Measurements from ENCODE around the gene CA5A. TPM values are rescaled to one million over a fixed set of nuclear protein-coding genes. Genes with fewer than 3 reads are reported as not detected.

CA5A gene
- total RNA-seq, 1 donor from 2014 or later, result not detected

GRCh38 chr16:87844120-87844733 is 92.1 kb downstream of the CA5A start:
- ATAC-seq (no peak), DNase-seq (peak; percentile 58)
- Histone ChIP-seq H3K4me1 (no peaks in the 10 kb centered on the region), H3K4me3 (no peak overlapping the region), H3K27ac (no peak overlapping the region), H3K27me3 (no peaks in the 10 kb centered on the region), H3K36me3 (peaks cover 11% of the 10 kb centered on the region), H3K9me3 (no peaks in the 10 kb centered on the region)
- intact Hi-C loops (cut with DNase I), result no loop called here
- TF ChIP-seq, protein P1, sequence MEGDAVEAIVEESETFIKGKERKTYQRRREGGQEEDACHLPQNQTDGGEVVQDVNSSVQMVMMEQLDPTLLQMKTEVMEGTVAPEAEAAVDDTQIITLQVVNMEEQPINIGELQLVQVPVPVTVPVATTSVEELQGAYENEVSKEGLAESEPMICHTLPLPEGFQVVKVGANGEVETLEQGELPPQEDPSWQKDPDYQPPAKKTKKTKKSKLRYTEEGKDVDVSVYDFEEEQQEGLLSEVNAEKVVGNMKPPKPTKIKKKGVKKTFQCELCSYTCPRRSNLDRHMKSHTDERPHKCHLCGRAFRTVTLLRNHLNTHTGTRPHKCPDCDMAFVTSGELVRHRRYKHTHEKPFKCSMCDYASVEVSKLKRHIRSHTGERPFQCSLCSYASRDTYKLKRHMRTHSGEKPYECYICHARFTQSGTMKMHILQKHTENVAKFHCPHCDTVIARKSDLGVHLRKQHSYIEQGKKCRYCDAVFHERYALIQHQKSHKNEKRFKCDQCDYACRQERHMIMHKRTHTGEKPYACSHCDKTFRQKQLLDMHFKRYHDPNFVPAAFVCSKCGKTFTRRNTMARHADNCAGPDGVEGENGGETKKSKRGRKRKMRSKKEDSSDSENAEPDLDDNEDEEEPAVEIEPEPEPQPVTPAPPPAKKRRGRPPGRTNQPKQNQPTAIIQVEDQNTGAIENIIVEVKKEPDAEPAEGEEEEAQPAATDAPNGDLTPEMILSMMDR (IDR thresholded peaks at IDR 0.05), result no peak

GRCh38 chr16:87843678-87844105 is 92.6 kb downstream of the CA5A start:
- peaks cover 16% of the 10 kb centered on the region for H3K36me3 ChIP-seq
- no peak overlapping the region for H3K27ac ChIP-seq
- no peaks in the 10 kb centered on the region for H3K4me1 ChIP-seq
- intact Hi-C loops (cut with DNase I), result no loop called here
- TF ChIP-seq, protein P1 (IDR thresholded peaks at IDR 0.05), result no peak
- no peaks in the 10 kb centered on the region for H3K27me3 ChIP-seq
- no peak overlapping the region for H3K4me3 ChIP-seq
- no peaks in the 10 kb centered on the region for H3K9me3 ChIP-seq
- ATAC-seq, result no peak
- DNase-seq, result no peak

DNA sequence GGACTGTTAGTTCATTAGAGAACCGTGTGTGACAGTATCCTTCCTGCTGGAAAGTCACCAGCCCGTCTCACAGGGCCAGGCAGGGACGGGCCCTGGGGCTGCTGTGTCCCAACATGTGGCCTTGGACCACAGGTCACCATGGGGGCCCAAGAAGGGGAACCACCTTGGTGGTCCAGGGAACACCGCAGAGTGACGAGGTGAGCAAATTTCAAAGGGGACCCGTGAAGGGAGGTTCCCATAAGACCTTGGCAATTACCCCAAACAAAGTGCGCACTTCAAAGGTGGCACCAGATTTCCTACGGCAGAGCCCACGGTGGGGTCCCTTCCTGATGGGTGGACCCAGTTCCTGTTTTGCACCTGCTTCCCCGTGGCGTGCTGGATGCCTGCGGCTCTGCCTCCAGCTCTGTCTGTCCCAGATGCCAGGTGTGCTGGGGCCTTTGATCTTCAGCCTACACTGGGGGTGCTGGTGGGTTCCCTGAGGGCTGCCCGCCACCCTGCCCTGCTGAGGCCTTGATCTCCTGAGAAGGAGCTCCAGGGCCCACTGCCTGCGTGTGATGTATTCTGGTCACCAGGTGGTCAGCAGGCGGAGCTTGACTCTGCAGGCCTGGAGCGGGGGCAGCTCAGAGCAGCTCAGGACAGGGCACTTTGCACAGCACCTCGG is 94.0 kb downstream of the CA5A start:
- intact Hi-C loops (cut with DNase I), result no loop called here

GRCh38 chr16:87841340-87842208 is 94.8 kb downstream of the CA5A start:
- DNase-seq (no peak), ATAC-seq (no peak)
- Histone ChIP-seq H3K36me3 (peaks cover 30% of the 10 kb centered on the region), H3K4me3 (no peak overlapping the region), H3K9me3 (no peaks in the 10 kb centered on the region), H3K27me3 (no peaks in the 10 kb centered on the region), H3K27ac (no peak overlapping the region), H3K4me1 (no peaks in the 10 kb centered on the region)
- intact Hi-C loops (cut with DNase I), result no loop called here
- TF ChIP-seq, protein P1 (IDR thresholded peaks at IDR 0.05), result no peak

More for the DNA sequence above, 94.0 kb downstream of the CA5A start:
- Histone ChIP-seq H3K4me3 (no peak overlapping the region), H3K9me3 (no peaks in the 10 kb centered on the region), H3K27ac (no peak overlapping the region), H3K36me3 (peaks cover 24% of the 10 kb centered on the region), H3K27me3 (no peaks in the 10 kb centered on the region), H3K4me1 (no peaks in the 10 kb centered on the region)
- no peak for DNase-seq
- TF ChIP-seq, protein P1 (IDR thresholded peaks at IDR 0.05), result no peak
- ATAC-seq, result no peak

DNA sequence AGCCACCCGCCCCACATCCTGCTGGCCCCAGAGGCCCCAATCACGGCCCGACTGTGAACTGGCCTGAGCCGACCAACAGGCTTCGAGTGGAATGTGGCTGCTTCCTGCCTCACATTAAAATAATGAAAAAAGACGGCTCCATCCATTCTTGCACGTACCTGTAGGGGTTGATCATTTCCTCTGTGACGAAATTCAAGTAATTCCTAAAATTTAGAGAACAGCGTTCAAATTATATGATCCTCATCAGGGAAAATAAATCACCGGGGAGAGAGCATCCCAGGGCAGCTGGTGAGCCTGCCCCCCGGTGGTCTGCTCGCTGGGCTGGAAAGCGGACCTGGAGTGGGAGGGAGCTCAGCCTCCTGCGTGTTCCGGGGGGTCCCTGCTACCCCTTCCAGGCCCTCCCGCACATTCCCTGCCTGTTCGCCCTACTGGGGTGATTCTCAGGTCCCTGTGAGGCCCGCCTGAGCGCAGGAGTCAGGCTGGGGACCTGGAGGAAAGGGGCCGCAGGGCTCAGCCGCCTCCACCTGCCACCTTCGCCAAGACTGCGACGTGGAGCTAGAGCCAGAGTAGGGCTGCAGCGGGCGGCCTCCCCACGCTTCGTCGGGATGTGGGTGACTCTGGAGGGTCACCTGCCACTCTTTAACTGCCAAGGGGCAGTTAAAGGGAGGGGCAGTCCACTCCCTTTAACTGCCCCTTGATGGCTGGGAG is 95.9 kb downstream of the CA5A start:
- no peaks in the 10 kb centered on the region for H3K4me1 ChIP-seq
- ATAC-seq (no peak), DNase-seq (no peak)
- no peaks in the 10 kb centered on the region for H3K27me3 ChIP-seq
- peaks cover 38% of the 10 kb centered on the region for H3K36me3 ChIP-seq
- TF ChIP-seq, protein P1 (IDR thresholded peaks at IDR 0.05), result no peak
- intact Hi-C loops (cut with DNase I), result no loop called here
- H3K27ac ChIP-seq, result no peak overlapping the region
- H3K4me3 ChIP-seq, result no peak overlapping the region
- no peaks in the 10 kb centered on the region for H3K9me3 ChIP-seq
